ENCODE data around the gene PPEF1.

The PPEF1 gene

DNA sequence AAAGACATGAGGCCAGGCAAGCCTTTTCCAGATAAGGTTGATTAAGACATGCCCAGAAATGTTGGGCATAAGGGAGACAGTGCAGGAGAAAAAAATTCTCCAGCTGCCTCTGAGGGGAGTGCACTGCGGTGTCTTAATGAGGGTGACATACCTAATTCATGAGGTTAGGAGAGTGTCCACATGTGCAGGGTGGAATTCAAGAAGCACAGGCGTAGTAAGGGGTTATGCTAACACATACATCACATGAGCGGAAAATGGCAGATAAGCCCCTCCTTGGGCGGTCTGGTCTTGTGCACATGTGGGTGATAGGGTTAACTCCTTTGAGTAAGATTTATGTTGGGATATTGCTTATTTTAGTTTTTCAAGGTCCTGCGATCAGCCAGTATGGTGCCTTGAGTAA, 154.1 kb downstream of the PPEF1 start:
- Histone ChIP-seq H4K20me1 (no peaks in the 10 kb centered on the region; a peak in 1 of 22 replicates), H3K9ac (no peak overlapping the region), H3K4me3 (no peak overlapping the region), H3K27ac (no peak overlapping the region), H3K4me1 (peaks cover under 1 to 4% (median 3%) of the 10 kb centered on the region in 10 experiments; a peak in 14 of 20 replicates), H3K36me3 (no peaks in the 10 kb centered on the region), H3K27me3 (peaks cover 0 to 8% (median 0%) of the 10 kb centered on the region in 11 experiments; a peak in 3 of 22 replicates), H3K9me3 (replicated peaks in 1 of 11) (peaks cover 3 to 12% (median 9%) of the 10 kb centered on the region in 11 experiments; a peak in 12 of 22 replicates), H3K4me2 (no peak overlapping the region)
- TF ChIP-seq Cebpa-rat (IDR thresholded peaks at IDR 0.05) = no peak

DNA sequence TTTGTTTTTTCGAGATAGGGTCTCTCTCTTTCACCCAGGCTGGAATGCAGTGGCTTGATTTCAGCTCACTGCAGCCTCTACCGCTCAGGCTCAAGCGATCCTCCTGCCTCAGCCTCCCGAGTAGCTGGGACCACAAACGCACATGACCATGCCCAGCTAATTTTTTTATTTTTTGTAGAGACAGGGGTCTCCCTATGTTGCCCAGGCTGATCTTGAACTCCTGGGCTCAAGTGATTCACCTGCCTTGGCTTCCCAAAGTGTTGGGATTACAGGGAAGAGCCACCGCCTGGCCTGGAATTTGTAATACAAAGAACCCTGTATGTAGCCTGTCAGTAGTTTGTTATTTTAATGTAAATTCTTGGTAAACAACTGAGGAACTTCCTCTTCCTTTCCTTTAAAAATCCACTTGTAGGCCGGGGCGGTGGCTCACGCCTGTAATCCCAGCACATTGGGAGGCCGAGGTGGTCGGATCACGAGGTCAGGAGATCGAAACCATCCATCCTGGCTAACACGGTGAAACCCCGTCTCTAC, 157.0 kb downstream of the PPEF1 start:
- Histone ChIP-seq H3K27me3 (peaks cover 0 to 16% (median 8%) of the 10 kb centered on the region in 11 experiments; a peak in 10 of 22 replicates), H3K4me2 (no peak overlapping the region), H3K9me3 (replicated peaks in 1 of 11) (no peaks in the 10 kb centered on the region), H4K20me1 (no peaks in the 10 kb centered on the region; a peak in 1 of 22 replicates), H3K4me3 (no peak overlapping the region), H3K4me1 (no peaks in the 10 kb centered on the region), H3K9ac (no peak overlapping the region), H3K36me3 (no peaks in the 10 kb centered on the region), H3K27ac (no peak overlapping the region)
- TF ChIP-seq Cebpa-rat (IDR thresholded peaks at IDR 0.05) = no peak

DNA sequence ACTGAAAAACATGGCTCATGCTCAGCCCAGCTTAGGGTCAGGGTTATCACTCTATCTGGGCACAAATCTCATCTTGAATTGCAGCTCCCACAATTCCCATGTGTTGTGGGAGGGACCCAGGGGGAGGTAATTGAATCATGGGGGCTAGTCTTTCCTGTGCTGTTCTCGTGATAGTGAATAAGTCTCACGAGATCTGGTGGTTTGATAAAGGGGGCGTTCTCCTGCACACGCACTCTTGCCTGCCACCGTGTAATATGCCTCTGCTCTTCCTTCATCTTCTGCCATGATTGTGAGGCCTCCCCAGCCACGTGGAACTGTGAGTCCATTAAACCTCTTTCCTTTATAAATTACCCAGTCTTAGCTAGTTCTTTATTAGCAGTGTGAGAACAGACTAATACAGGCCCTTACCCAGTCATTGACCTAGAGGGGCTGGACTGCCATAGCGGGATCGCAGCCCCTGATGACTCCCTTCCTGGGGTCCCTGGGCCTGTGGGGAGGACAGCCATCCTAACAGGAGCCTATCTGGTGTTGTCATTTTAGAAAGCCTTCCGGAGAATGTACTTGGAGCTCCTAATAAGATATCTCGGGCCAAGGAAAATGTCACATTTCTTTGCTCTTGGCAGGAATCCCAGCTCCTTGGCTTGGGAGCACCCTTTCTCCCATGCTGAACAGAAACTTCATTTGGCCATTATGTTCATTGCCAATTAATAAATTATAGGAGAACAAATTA, 163.9 kb downstream of the PPEF1 start:
- Histone ChIP-seq H3K9me3 (replicated peaks in 1 of 11) (no peaks in the 10 kb centered on the region), H3K36me3 (no peaks in the 10 kb centered on the region), H3K27me3 (peaks cover 7 to 47% (median 26%) of the 10 kb centered on the region in 11 experiments; a peak in 20 of 22 replicates), H3K4me2 (no peak overlapping the region), H4K20me1 (no peaks in the 10 kb centered on the region; a peak in 1 of 22 replicates), H3K9ac (no peak overlapping the region), H3K4me1 (peaks cover 0 to 14% (median 0%) of the 10 kb centered on the region in 10 experiments; a peak in 5 of 20 replicates), H3K27ac (no peak overlapping the region), H3K4me3 (no peak overlapping the region)
- TF ChIP-seq Cebpa-rat (IDR thresholded peaks at IDR 0.05) = no peak

DNA sequence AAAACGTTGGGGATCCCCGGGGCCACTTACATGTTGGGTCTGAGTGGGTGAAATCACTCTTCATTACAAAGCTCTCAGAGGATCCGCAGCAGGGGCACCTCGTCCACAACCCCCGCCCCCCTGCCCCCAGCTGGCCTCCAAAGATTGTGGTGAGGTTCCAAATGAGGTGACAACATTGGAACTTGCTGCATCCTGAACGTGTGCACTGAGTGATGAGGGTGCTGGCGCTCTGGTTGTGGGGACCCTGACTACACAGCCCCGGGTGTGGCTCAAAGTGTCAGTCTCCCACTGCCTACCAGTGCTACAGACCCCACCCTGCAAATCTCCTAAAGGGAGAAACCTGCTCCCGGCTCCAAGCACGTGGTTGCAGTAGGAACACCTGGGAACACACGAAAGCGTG, 164.5 kb downstream of the PPEF1 start:
- H3K36me3 ChIP-seq = no peaks in the 10 kb centered on the region
- H3K9me3 ChIP-seq (replicated peaks in 1 of 11) = no peaks in the 10 kb centered on the region
- no peak for TF ChIP-seq Cebpa-rat (IDR thresholded peaks at IDR 0.05)
- no peak overlapping the region for H3K9ac ChIP-seq
- H3K4me3 ChIP-seq = no peak overlapping the region
- H3K27ac ChIP-seq = no peak overlapping the region
- peaks cover 0 to 14% (median 0%) of the 10 kb centered on the region in 10 experiments; a peak in 5 of 20 replicates for H3K4me1 ChIP-seq
- peaks cover 13 to 49% (median 30%) of the 10 kb centered on the region in 11 experiments; a peak in 21 of 22 replicates for H3K27me3 ChIP-seq
- H4K20me1 ChIP-seq = peaks cover 0 to 4% (median 0%) of the 10 kb centered on the region in 11 experiments; a peak in 2 of 22 replicates
- no peak overlapping the region for H3K4me2 ChIP-seq

DNA sequence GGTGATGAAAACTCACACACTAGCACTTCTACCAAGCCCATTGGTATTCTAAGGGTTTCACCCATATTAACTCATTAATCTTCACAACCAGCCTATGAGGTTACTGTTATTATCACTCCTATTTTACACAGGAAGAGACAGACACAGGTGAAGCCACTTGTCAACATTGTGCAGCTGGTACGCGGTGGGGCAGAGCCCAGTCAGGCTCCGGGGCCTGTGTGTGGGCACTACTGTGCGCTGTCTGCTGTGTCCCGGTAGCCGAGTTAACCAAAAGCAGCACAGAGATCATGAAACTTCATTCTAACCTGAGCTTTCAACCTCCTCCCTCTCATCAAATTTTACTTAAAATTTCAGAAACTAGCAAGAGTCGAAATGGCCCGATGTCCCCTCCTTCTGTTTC, 165.2 kb downstream of the PPEF1 start:
- Histone ChIP-seq H3K27me3 (peaks cover 20 to 49% (median 33%) of the 10 kb centered on the region in 11 experiments; a peak in 21 of 22 replicates), H3K4me3 (no peak overlapping the region), H3K9me3 (replicated peaks in 1 of 11) (no peaks in the 10 kb centered on the region), H3K4me1 (peaks cover 0 to 14% (median 0%) of the 10 kb centered on the region in 10 experiments; a peak in 5 of 20 replicates), H3K36me3 (no peaks in the 10 kb centered on the region), H3K9ac (no peak overlapping the region; a peak in 1 of 22 replicates), H3K27ac (no peak overlapping the region), H4K20me1 (peaks cover 0 to 7% (median 0%) of the 10 kb centered on the region in 11 experiments; a peak in 2 of 22 replicates), H3K4me2 (peak overlapping the region in 3 of 11 experiments; percentile 31 to 65 (median 50); a peak in 5 of 22 replicates)
- no peak for TF ChIP-seq Cebpa-rat (IDR thresholded peaks at IDR 0.05)

DNA sequence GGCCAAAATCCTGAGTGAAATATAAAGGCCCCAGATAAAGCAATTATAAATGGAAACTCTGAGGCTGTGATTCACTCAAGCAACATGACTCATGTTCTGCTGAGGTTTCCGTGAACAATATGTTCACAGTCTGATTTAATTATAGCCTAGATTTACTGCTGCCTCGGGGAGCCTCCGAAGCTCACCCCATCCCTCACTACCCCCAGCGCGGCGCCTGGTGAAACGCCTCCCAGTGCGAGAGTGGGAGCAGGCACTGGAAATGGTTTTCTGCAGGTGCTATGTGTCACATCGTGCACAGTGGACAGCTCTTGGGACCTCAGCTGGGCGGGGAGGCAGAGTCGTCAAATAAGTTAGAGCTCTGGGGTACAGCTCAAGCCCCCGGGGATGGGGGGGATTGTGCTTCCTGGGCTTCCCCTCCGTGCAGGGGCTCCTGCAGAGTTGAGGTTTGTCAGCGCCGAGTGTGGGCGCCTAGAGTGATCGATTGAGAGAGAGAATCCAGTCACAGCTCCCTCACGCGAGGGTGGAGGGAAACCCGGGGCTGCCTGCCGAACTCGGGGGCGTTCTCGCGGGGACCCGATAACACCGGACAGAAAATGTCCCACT, 165.8 kb downstream of the PPEF1 start:
- Histone ChIP-seq H4K20me1 (peaks cover 0 to 7% (median 0%) of the 10 kb centered on the region in 11 experiments; a peak in 2 of 22 replicates), H3K36me3 (no peaks in the 10 kb centered on the region), H3K27ac (no peak overlapping the region), H3K4me1 (peaks cover 0 to 14% (median 0%) of the 10 kb centered on the region in 10 experiments; a peak in 5 of 20 replicates), H3K4me3 (no peak overlapping the region), H3K27me3 (peaks cover 22 to 52% (median 39%) of the 10 kb centered on the region in 11 experiments; a peak in 21 of 22 replicates), H3K4me2 (peak overlapping the region in 3 of 11 experiments; percentile 31 to 65 (median 50); a peak in 5 of 22 replicates), H3K9ac (no peak overlapping the region), H3K9me3 (replicated peaks in 1 of 11) (no peaks in the 10 kb centered on the region)
- no peak for TF ChIP-seq Cebpa-rat (IDR thresholded peaks at IDR 0.05)

DNA sequence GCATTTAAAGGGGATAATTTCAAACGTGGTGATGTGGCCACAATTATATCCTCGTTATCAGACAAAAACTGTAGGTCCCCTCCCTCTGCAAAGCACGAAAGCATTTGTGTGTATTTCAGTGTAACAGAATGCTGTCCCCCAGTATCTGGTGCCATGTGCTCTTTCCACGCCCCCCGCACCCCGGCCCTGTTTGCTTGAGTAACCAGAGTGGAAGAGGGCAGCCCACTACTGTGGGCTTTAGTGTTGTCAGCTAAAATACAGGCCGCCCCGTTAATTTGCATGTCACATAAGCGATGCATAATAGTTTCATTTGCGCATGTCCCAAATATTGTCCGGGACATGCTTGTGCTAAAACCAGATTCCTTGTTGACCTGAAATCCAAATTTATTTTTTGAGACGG, 166.4 kb downstream of the PPEF1 start:
- no peak for TF ChIP-seq Cebpa-rat (IDR thresholded peaks at IDR 0.05)
- H3K27ac ChIP-seq = no peak overlapping the region
- H3K9ac ChIP-seq = no peak overlapping the region
- no peaks in the 10 kb centered on the region for H3K9me3 ChIP-seq (replicated peaks in 1 of 11)
- H3K4me1 ChIP-seq = peaks cover 0 to 14% (median 0%) of the 10 kb centered on the region in 10 experiments; a peak in 5 of 20 replicates
- peaks cover 0 to 7% (median 0%) of the 10 kb centered on the region in 11 experiments; a peak in 3 of 22 replicates for H4K20me1 ChIP-seq
- H3K27me3 ChIP-seq = peaks cover 22 to 55% (median 45%) of the 10 kb centered on the region in 11 experiments; a peak in 21 of 22 replicates
- no peak overlapping the region for H3K4me3 ChIP-seq
- peak overlapping the region in 1 of 11 experiments; percentile 50; a peak in 1 of 22 replicates for H3K4me2 ChIP-seq
- no peaks in the 10 kb centered on the region for H3K36me3 ChIP-seq

DNA sequence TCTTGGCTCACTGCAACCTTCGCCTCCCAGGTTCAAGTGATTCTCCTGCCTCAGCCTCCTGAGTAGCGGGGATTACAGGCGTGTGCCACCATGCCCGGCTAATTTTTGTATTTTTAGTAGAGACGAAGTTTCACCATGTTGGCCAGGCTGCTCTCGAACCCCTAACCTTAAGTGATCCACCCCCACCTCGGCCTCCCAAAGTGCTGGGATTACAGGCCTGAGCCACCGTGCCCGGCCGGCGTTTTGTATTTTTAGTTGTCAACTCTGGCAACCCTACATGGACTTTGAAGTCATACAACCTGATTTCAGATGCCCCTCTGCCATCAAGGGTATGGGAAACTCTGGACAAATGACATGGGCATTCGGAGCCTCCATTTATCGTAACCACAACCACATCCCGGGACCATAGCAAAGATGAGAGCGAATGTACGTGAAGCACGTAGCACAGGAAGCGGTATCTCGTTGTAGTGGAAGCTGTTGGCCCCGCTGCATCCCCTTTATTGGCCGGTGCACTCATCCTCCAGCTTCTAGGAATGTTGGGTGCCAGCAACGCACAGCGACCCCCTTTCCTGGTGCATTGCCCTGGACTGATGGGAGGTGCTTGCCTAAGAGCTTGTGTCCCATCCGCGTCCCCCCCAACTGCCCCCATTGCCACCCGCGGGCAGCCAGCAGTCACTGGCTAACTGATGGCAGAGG, 167.3 kb downstream of the PPEF1 start:
- Histone ChIP-seq H3K9ac (no peak overlapping the region), H3K4me1 (peaks cover 0 to 14% (median 0%) of the 10 kb centered on the region in 10 experiments; a peak in 5 of 20 replicates), H3K4me2 (no peak overlapping the region), H3K27ac (no peak overlapping the region), H3K27me3 (peaks cover 26 to 64% (median 52%) of the 10 kb centered on the region in 11 experiments; a peak in 21 of 22 replicates), H3K9me3 (replicated peaks in 1 of 11) (no peaks in the 10 kb centered on the region), H4K20me1 (peaks cover 0 to 7% (median 0%) of the 10 kb centered on the region in 11 experiments; a peak in 3 of 22 replicates), H3K4me3 (no peak overlapping the region), H3K36me3 (no peaks in the 10 kb centered on the region)
- TF ChIP-seq Cebpa-rat (IDR thresholded peaks at IDR 0.05) = no peak
